B cell (primary cell): ENCODE results near the gene APOL2. TPM values are rescaled to one million over a fixed set of nuclear protein-coding genes. Genes with fewer than 3 reads are reported as not detected.
A peak's percentile ranks its signal among the peaks of the same experiment; 100 is the strongest.

ENCODE experiments used
- ATAC-seq: fragments of 200-7000 bp; cut with Tn5 transposase; one replicate; pipeline ENCODE4 v1.10.0; 2021; ENCODE audit warnings: low read depth, mild to moderate bottlenecking, moderate number of reproducible peaks, moderate library complexity
- CTCF ChIA-PET: fragments of 350-600 bp; sonication (Branson Sonifier 250); formaldehyde crosslinking; loops from one replicate; lab custom pipeline; 2021; ENCODE audit warnings: antibody characterized with exemption, inconsistent platforms; lab: Charles Lee
- POLR2A ChIA-PET: fragments of 350-600 bp; sonication (Branson Sonifier 250); formaldehyde crosslinking; loops from one replicate; lab custom pipeline; 2021; ENCODE audit warnings: antibody characterized with exemption; lab: Charles Lee
- DNase-seq: peaks from one replicate; pipeline ENCODE4 v3.0.0; 2013
- H2AFZ ChIP-seq: 2 replicates; pipeline ENCODE4 v1.6.1; 2012; ENCODE audit warnings: mild to moderate bottlenecking, low read depth, low read length; ENCODE audit not compliant: insufficient read depth, poor library complexity, severe bottlenecking
- H3K27ac ChIP-seq, 2 donors: 1 replicate in 1 of 2; 2 replicates in 1 of 2; pipeline ENCODE4 v1.5.1; 2012 to 2013; ENCODE audit warnings: low read length in 2 of 2, mild to moderate bottlenecking in 2 of 2, moderate library complexity in 1 of 2
- H3K27me3 ChIP-seq, 4 experiments: fragments of 200-600 bp in 1 of 4; sonication (generic) in 1 of 4; replicated peaks in 1 of 4; 1 replicate in 2 of 4; 2 replicates in 2 of 4; pipeline versions ENCODE4 v1.6.1 to v1.7.0; 2013 to 2016; ENCODE audit warnings: low read length in 3 of 4, mild to moderate bottlenecking in 2 of 4, mixed read lengths in 1 of 4, moderate library complexity in 1 of 4; ENCODE audit not compliant: insufficient read depth in 4 of 4, control insufficient read depth in 3 of 4; ENCODE audit errors: control extremely low read depth in 1 of 4
- H3K36me3 ChIP-seq, 2 experiments: replicated peaks in 1 of 2; 1 replicate in 1 of 2; 2 replicates in 1 of 2; pipeline versions ENCODE4 v1.6.1 to v1.7.1; 2013; ENCODE audit warnings: low read length in 1 of 2; ENCODE audit not compliant: insufficient read depth in 2 of 2, control insufficient read depth in 1 of 2; ENCODE audit errors: control extremely low read depth in 1 of 2, extremely low read depth in 1 of 2
- H3K4me1 ChIP-seq, 2 donors: fragments of 200-600 bp in 1 of 2; sonication (generic) in 1 of 2; 1 replicate in 1 of 2; 2 replicates in 1 of 2; pipeline versions ENCODE4 v1.5.1 to v1.6.1; 2013 to 2017; ENCODE audit warnings: low read length in 2 of 2; ENCODE audit not compliant: control insufficient read depth in 2 of 2, insufficient read depth in 2 of 2
- H3K4me2 ChIP-seq: replicated peaks from 2 replicates; pipeline ENCODE3; 2012; ENCODE audit warnings: mild to moderate bottlenecking, low read depth, low read length; ENCODE audit not compliant: poor library complexity, severe bottlenecking
- H3K4me3 ChIP-seq, 5 experiments: fragments of 200-600 bp in 1 of 5; sonication (generic) in 1 of 5; 1 replicate in 3 of 5; 2 replicates in 2 of 5; pipeline versions ENCODE4 v1.5.1 to v1.7.0; 2011 to 2016; ENCODE audit warnings: low read length in 4 of 5, mild to moderate bottlenecking in 4 of 5, low read depth in 2 of 5, control low read depth in 1 of 5, moderate library complexity in 1 of 5; ENCODE audit not compliant: insufficient read depth in 1 of 5; ENCODE audit errors: control extremely low read depth in 1 of 5, extremely low read depth in 1 of 5
- H3K79me2 ChIP-seq: fragments of 200-600 bp; sonication (generic); one replicate; pipeline ENCODE4 v1.6.0; 2016; ENCODE audit warnings: low read length; ENCODE audit not compliant: control insufficient read depth, insufficient read depth
- H3K9ac ChIP-seq: fragments of 200-600 bp; sonication (generic); 2 replicates; pipeline ENCODE4 v1.6.1; 2017; ENCODE audit warnings: mild to moderate bottlenecking, low read length, moderate library complexity
- H3K9me3 ChIP-seq, 3 donors: one replicate each; pipeline versions ENCODE4 v1.6.1 to v1.7.1; 2013; ENCODE audit warnings: low read length in 2 of 3; ENCODE audit not compliant: control insufficient read depth in 2 of 3, insufficient read depth in 1 of 3; ENCODE audit errors: control extremely low read depth in 1 of 3
- H4K20me1 ChIP-seq: 2 replicates; pipeline ENCODE4 v1.6.0; 2012; ENCODE audit warnings: mild to moderate bottlenecking, low read length; ENCODE audit not compliant: insufficient read depth, control insufficient read depth, poor library complexity, severe bottlenecking
- H3K27ac Mint-ChIP-seq: one replicate; pipeline ENCODE4 v1.8.0; 2021; ENCODE audit warnings: mixed read lengths
- H3K27me3 Mint-ChIP-seq: one replicate; pipeline ENCODE4 v1.8.0; 2021; ENCODE audit warnings: mixed read lengths
- H3K4me1 Mint-ChIP-seq: one replicate; pipeline ENCODE4 v1.8.0; 2021; ENCODE audit warnings: mixed read lengths
- H3K4me3 Mint-ChIP-seq: one replicate; pipeline ENCODE4 v1.8.0; 2021; ENCODE audit warnings: mixed read lengths
- H3K9me3 Mint-ChIP-seq: one replicate; pipeline ENCODE4 v1.8.0; 2022; ENCODE audit warnings: mixed read lengths; ENCODE audit not compliant: insufficient read depth
- EZH2 ChIP-seq: IDR thresholded peaks from 2 replicates; pipeline ENCODE4 v1.6.1; 2012; ENCODE audit warnings: borderline replicate concordance, low read depth, mild to moderate bottlenecking, moderate library complexity, low read length; ENCODE audit not compliant: insufficient read depth, poor library complexity, severe bottlenecking
- WGBS: methylation state at CpG from one replicate; pipeline ENCODE4 v1.1.5; 2013; ENCODE audit warnings: missing lambda C conversion rate; ENCODE audit not compliant: insufficient coverage; 5-methylcytosine and 5-hydroxymethylcytosine counted together
- intact Hi-C: fragments of 100-400 bp; cut with micrococcal nuclease; formaldehyde crosslinking; loops from one replicate; pipeline ENCODE4 v1.10.0; 2022
- polyA plus RNA-seq: library from polyadenylated mRNA; depleted of rRNA; stranded (reverse); fragments of >200 nt; gene quantifications from 2 replicates; pipeline ENCODE4 v1.2.3, GENCODE V29; 2012
- total RNA-seq, 2 donors: library from RNA; stranded (reverse); fragments of 120-200 nt in 1 of 2; gene quantifications; 1 replicate in 1 of 2; 2 replicates in 1 of 2; pipeline versions ENCODE4 v1.2.3 to v1.2.4, GENCODE V29; 2013 to 2022
- TF ChIP-seq, protein P1 (sequence below): fragments of 200-600 bp; IDR thresholded peaks from one replicate; pipeline ENCODE4 v1.8.0; 2022; ENCODE audit warnings: antibody characterized with exemption, mild to moderate bottlenecking

APOL2 gene
- total and polyA plus RNA-seq, 2 donors (not counting 1 experiment from before 2014, with no cell fraction given): 29.4 to 60.6 TPM

GRCh38 chr22:36280379-36280778, 41.1 kb upstream of the APOL2 start:
- Mint-ChIP-seq H3K9me3 (no peaks in the 10 kb centered on the region), H3K27ac (no peak overlapping the region), H3K4me3 (no peak overlapping the region), H3K4me1 (peaks cover 14% of the 10 kb centered on the region), H3K27me3 (no peaks in the 10 kb centered on the region)
- no peaks in the 10 kb centered on the region for H3K9me3 ChIP-seq
- peaks cover 11 to 49% of the 10 kb centered on the region in 2 experiments for H3K36me3 ChIP-seq
- H3K27me3 ChIP-seq: no peaks in the 10 kb centered on the region
- TF ChIP-seq EZH2: no peak
- TF ChIP-seq, protein P1, sequence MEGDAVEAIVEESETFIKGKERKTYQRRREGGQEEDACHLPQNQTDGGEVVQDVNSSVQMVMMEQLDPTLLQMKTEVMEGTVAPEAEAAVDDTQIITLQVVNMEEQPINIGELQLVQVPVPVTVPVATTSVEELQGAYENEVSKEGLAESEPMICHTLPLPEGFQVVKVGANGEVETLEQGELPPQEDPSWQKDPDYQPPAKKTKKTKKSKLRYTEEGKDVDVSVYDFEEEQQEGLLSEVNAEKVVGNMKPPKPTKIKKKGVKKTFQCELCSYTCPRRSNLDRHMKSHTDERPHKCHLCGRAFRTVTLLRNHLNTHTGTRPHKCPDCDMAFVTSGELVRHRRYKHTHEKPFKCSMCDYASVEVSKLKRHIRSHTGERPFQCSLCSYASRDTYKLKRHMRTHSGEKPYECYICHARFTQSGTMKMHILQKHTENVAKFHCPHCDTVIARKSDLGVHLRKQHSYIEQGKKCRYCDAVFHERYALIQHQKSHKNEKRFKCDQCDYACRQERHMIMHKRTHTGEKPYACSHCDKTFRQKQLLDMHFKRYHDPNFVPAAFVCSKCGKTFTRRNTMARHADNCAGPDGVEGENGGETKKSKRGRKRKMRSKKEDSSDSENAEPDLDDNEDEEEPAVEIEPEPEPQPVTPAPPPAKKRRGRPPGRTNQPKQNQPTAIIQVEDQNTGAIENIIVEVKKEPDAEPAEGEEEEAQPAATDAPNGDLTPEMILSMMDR: no peak
- POLR2A ChIA-PET: no interaction called here
- intact Hi-C loops: no loop called here
- ATAC-seq: no peak
- WGBS: 76% methylated on average over 6 of the region's 8 CpGs
- H3K9ac ChIP-seq: no peak overlapping the region
- no peak overlapping the region for H3K4me3 ChIP-seq
- no peaks in the 10 kb centered on the region for H3K79me2 ChIP-seq
- CTCF ChIA-PET: interaction anchor here (0.5 to 2.0 kb wide), 9 partner anchors 9 to 404 kb away, joined by 3 to 7 read pairs (median 4); no protein-coding TSS in a partner anchor
- H3K4me2 ChIP-seq: no peak overlapping the region
- peaks cover 33% of the 10 kb centered on the region for H4K20me1 ChIP-seq
- H3K27ac ChIP-seq: no peak overlapping the region
- peak; percentile 14 for DNase-seq
- no peak overlapping the region for H2AFZ ChIP-seq
- peaks cover 9 to 13% of the 10 kb centered on the region in 2 donors for H3K4me1 ChIP-seq

DNA sequence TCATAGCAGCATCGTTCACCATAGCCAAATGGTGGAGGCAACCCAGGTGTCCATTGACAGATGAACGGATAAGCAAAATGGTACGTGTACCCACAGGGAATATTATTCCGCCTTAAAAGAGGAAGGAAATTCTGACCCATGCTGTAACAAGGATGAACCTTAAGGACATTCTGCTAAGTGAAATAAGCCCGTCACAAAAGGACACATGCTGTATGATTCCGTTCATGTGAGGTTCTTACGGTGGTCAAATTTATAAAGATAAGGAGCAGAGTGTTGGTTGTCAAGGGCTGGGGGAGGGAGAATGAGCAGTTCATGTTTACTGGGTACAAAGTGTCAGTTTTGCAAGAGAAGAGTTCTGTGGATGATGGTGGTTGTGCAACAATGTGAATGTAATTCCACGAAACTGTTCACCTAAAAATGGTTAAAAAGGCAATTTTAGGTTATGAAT, 39.9 kb upstream of the APOL2 start:
- peaks cover 9 to 13% of the 10 kb centered on the region in 2 donors for H3K4me1 ChIP-seq
- peaks cover 14% of the 10 kb centered on the region for H3K4me1 Mint-ChIP-seq
- no peak overlapping the region for H3K27ac Mint-ChIP-seq
- no peaks in the 10 kb centered on the region for H3K9me3 ChIP-seq
- WGBS: 96% methylated on average over 7 of the region's 8 CpGs
- no peaks in the 10 kb centered on the region for H3K79me2 ChIP-seq
- H3K4me3 ChIP-seq: no peak overlapping the region
- H3K4me2 ChIP-seq: no peak overlapping the region
- H3K27me3 ChIP-seq: no peaks in the 10 kb centered on the region
- H3K4me3 Mint-ChIP-seq: no peak overlapping the region
- H3K27ac ChIP-seq: no peak overlapping the region
- no peak overlapping the region for H3K9ac ChIP-seq
- ATAC-seq (no peak), DNase-seq (no peak)
- CTCF ChIA-PET: interaction anchor here (1.3 to 2.2 kb wide), 7 partner anchors 36 to 463 kb away, joined by 3 to 12 read pairs (median 5); partner anchors contain the start of gene APOL2
- H2AFZ ChIP-seq: no peak overlapping the region
- no peaks in the 10 kb centered on the region for H3K27me3 Mint-ChIP-seq
- no peaks in the 10 kb centered on the region for H3K9me3 Mint-ChIP-seq
- H4K20me1 ChIP-seq: peaks cover 21% of the 10 kb centered on the region
- peaks cover 10 to 38% of the 10 kb centered on the region in 2 experiments for H3K36me3 ChIP-seq
- intact Hi-C loops: loop anchor here (5.0 kb wide), 1 partner anchor 42 kb away; the partner anchor contains the start of gene APOL2
- POLR2A ChIA-PET: no interaction called here
- no peak for TF ChIP-seq EZH2
- TF ChIP-seq, protein P1: no peak
